SK-N-SH (cell line): ENCODE results near the gene ST8SIA6. TPM values are rescaled to one million over a fixed set of nuclear protein-coding genes. Genes with fewer than 3 reads are reported as not detected.

ENCODE experiments used
- CTCF ChIA-PET: fragments of 300-600, 350-600 bp; formaldehyde crosslinking; extraction: SDS; loops from one replicate; lab custom pipeline; 2021; lab: Yijun Ruan, JAX
- POLR2A ChIA-PET: fragments of 350-600 bp; sonication (Branson Sonifier 250); formaldehyde crosslinking; extraction: SDS; loops from one replicate; lab custom pipeline; 2020; ENCODE audit warnings: antibody characterized with exemption, inconsistent platforms; lab: Yijun Ruan, JAX
- DNase-seq: peaks from one replicate; pipeline ENCODE4 v3.0.0; 2012
- H2AFZ ChIP-seq: fragments of 200-600 bp; sonication (generic); 2 replicates; pipeline ENCODE4 v1.8.1; 2016; ENCODE audit warnings: antibody characterized with exemption, mild to moderate bottlenecking, low read depth
- H3F3A ChIP-seq: fragments of 200-600 bp; sonication (generic); replicated peaks from 2 replicates; pipeline ENCODE3; 2016; ENCODE audit warnings: antibody characterized with exemption, mild to moderate bottlenecking; ENCODE audit not compliant: insufficient read depth
- H3K27ac ChIP-seq, 2 experiments: fragments of 200-500 bp in 1 of 2; fragments of 200-600 bp in 1 of 2; sonication (Bioruptor generic) in 1 of 2; sonication (generic), shearing (Covaris generic) in 1 of 2; 2 replicates each; pipeline versions ENCODE4 v1.5.1 to v1.6.1; 2014 to 2016; ENCODE audit warnings: low read depth in 2 of 2, inconsistent platforms in 1 of 2, low read length in 1 of 2, mild to moderate bottlenecking in 1 of 2, mixed read lengths in 1 of 2
- H3K27me3 ChIP-seq: fragments of 200-600 bp; sonication (generic), shearing (Covaris generic); 2 replicates; pipeline ENCODE4 v1.6.1; 2016; ENCODE audit warnings: mixed run types; ENCODE audit not compliant: insufficient read depth
- H3K36me3 ChIP-seq, 2 experiments: fragments of 200-500 bp in 1 of 2; fragments of 200-600 bp in 1 of 2; sonication (Bioruptor generic) in 1 of 2; sonication (generic) in 1 of 2; replicated peaks in 1 of 2; 2 replicates each; pipeline versions ENCODE3 to v1.5.1; 2014 to 2016; ENCODE audit warnings: low read length in 1 of 2, mild to moderate bottlenecking in 1 of 2; ENCODE audit not compliant: insufficient read depth in 2 of 2, control insufficient read depth in 1 of 2
- H3K4me1 ChIP-seq, 2 experiments: fragments of 200-500 bp in 1 of 2; fragments of 200-600 bp in 1 of 2; sonication (Bioruptor generic) in 1 of 2; sonication (generic), shearing (Covaris generic) in 1 of 2; 2 replicates each; pipeline versions ENCODE4 v1.5.1 to v1.6.1; 2014 to 2016; ENCODE audit warnings: low read depth in 1 of 2, low read length in 1 of 2, mixed run types in 1 of 2; ENCODE audit not compliant: insufficient read depth in 2 of 2, control insufficient read depth in 1 of 2
- H3K4me2 ChIP-seq: fragments of 200-600 bp; sonication (generic), shearing (Covaris generic); 2 replicates; pipeline ENCODE4 v1.6.1; 2017; ENCODE audit warnings: mixed run types
- H3K4me3 ChIP-seq, 2 experiments: fragments of 200-500 bp in 1 of 2; fragments of 200-600 bp in 1 of 2; sonication (Bioruptor generic) in 1 of 2; sonication (generic), shearing (Covaris generic) in 1 of 2; 2 replicates each; pipeline versions ENCODE4 v1.5.1 to v1.8.1; 2014 to 2016; ENCODE audit warnings: low read depth in 2 of 2, inconsistent platforms in 1 of 2, low read length in 1 of 2, mild to moderate bottlenecking in 1 of 2, mixed read lengths in 1 of 2, moderate library complexity in 1 of 2
- H3K79me2 ChIP-seq: fragments of 200-600 bp; sonication (generic); 2 replicates; pipeline ENCODE4 v1.8.1; 2017; ENCODE audit warnings: mild to moderate bottlenecking; ENCODE audit not compliant: insufficient read depth
- H3K9ac ChIP-seq: fragments of 200-600 bp; sonication (generic); 2 replicates; pipeline ENCODE4 v1.6.1; 2017; ENCODE audit warnings: mixed run types
- H3K9me2 ChIP-seq: fragments of 200-600 bp; sonication (generic); 2 replicates; pipeline ENCODE4 v1.6.1; 2017; ENCODE audit warnings: mixed run types
- H3K9me3 ChIP-seq: fragments of 200-600 bp; sonication (generic); 2 replicates; pipeline ENCODE4 v1.6.1; 2017; ENCODE audit warnings: mixed run types, mild to moderate bottlenecking, moderate library complexity
- H4K20me1 ChIP-seq: fragments of 200-600 bp; sonication (generic); 2 replicates; pipeline ENCODE4 v1.6.1; 2017; ENCODE audit warnings: mild to moderate bottlenecking, mixed run types; ENCODE audit not compliant: insufficient read depth
- CTCF ChIP-seq: fragments of 200-600 bp; sonication (generic); IDR thresholded peaks from 2 replicates; pipeline ENCODE4 v1.6.1; 2017; ENCODE audit warnings: antibody characterized with exemption, mild to moderate bottlenecking, moderate library complexity
- EZH2phosphoT487 ChIP-seq: fragments of 200-600 bp; sonication (generic); IDR thresholded peaks from 2 replicates; pipeline ENCODE4 v1.6.1; 2017; ENCODE audit warnings: low read depth, mixed run types, mild to moderate bottlenecking, antibody characterized with exemption, moderate library complexity, borderline replicate concordance
- FOSL2 ChIP-seq: IDR thresholded peaks from 2 replicates; pipeline ENCODE4 v1.4.0; 2012; ENCODE audit warnings: low read depth, mild to moderate bottlenecking, moderate library complexity, borderline replicate concordance
- FOXJ3 ChIP-seq: sonication (generic); formaldehyde crosslinking; IDR thresholded peaks from 2 replicates; pipeline ENCODE4 v1.5.1; 2020; ENCODE audit warnings: mild to moderate bottlenecking, missing genetic modification reagents
- FOXM1 ChIP-seq: IDR thresholded peaks from 2 replicates; pipeline ENCODE4 v1.4.0; 2012; ENCODE audit warnings: low read depth, mild to moderate bottlenecking
- GABPA ChIP-seq: IDR thresholded peaks from 2 replicates; pipeline ENCODE4 v1.4.0; 2012; ENCODE audit warnings: low read depth, mild to moderate bottlenecking
- GATA2 ChIP-seq: sonication (generic); formaldehyde crosslinking; IDR thresholded peaks from 2 replicates; pipeline ENCODE4 v1.5.0; 2020; ENCODE audit warnings: mild to moderate bottlenecking, missing genetic modification reagents
- MAX ChIP-seq: IDR thresholded peaks from 2 replicates; pipeline ENCODE4 v1.4.0; 2012; ENCODE audit warnings: low read depth
- MXI1 ChIP-seq: IDR thresholded peaks from 2 replicates; pipeline ENCODE4 v1.6.1; 2012; ENCODE audit warnings: mild to moderate bottlenecking, low read depth, low read length, improper control_type of control experiment
- PBX3 ChIP-seq: IDR thresholded peaks from 2 replicates; pipeline ENCODE4; 2012
- POLR2AphosphoS5 ChIP-seq: IDR thresholded peaks from 2 replicates; pipeline ENCODE4 v1.6.1; 2012; ENCODE audit warnings: low read depth, low read length
- RAD21 ChIP-seq: IDR thresholded peaks from 2 replicates; pipeline ENCODE4 v1.6.1; 2012; ENCODE audit warnings: mild to moderate bottlenecking, low read length
- RCOR1 ChIP-seq: fragments of 150-350 bp; IDR thresholded peaks from 2 replicates; pipeline ENCODE4 v1.6.1; 2017; ENCODE audit warnings: antibody characterized with exemption, low read length
- RXRA ChIP-seq: IDR thresholded peaks from 2 replicates; pipeline ENCODE4 v1.4.0; 2012; ENCODE audit warnings: low read depth, mild to moderate bottlenecking, borderline replicate concordance
- SIN3A ChIP-seq: IDR thresholded peaks from 2 replicates; pipeline ENCODE4 v1.6.1; 2012; ENCODE audit warnings: low read depth, mild to moderate bottlenecking, low read length, moderate library complexity, borderline replicate concordance
- SMC3 ChIP-seq: IDR thresholded peaks from 2 replicates; pipeline ENCODE4 v1.6.1; 2012; ENCODE audit warnings: low read depth, low read length, improper control_type of control experiment
- TAF1 ChIP-seq: IDR thresholded peaks from 2 replicates; pipeline ENCODE4 v1.6.1; 2012; ENCODE audit warnings: low read depth, mild to moderate bottlenecking, low read length, moderate library complexity, borderline replicate concordance
- USF1 ChIP-seq: IDR thresholded peaks from 2 replicates; pipeline ENCODE4 v1.4.0; 2012; ENCODE audit warnings: low read depth, borderline replicate concordance
- WGBS: methylation state at CpG from one replicate; pipeline ENCODE4 v1.1.6; 2017; ENCODE audit warnings: low lambda C conversion rate; 5-methylcytosine and 5-hydroxymethylcytosine counted together
- polyA plus RNA-seq, 3 experiments: library from polyadenylated mRNA; depleted of rRNA; stranded (reverse); fragments of >200 nt; gene quantifications; 2 replicates each; pipeline ENCODE4 v1.2.3, GENCODE V29; 2012

ST8SIA6 gene
- polyA plus RNA-seq, 1 of the 3 experiments (the other 2 are of a cell fraction) = 0.03 TPM

GRCh38 chr10:17365402-17365801 is 89.0 kb downstream of the ST8SIA6 start (continued):
- no peak for TF ChIP-seq MAX
- no peak for TF ChIP-seq GATA2
- no peak for TF ChIP-seq RAD21

- TF ChIP-seq FOSL2 = no peak
- no peak for TF ChIP-seq RCOR1
- TF ChIP-seq GATA2 = no peak
- TF ChIP-seq MXI1 = no peak
- TF ChIP-seq PBX3 = no peak
- no peak for TF ChIP-seq SMC3
- TF ChIP-seq MAX = no peak
- no peak for TF ChIP-seq FOXM1
- TF ChIP-seq TAF1 = no peak
- no peak for TF ChIP-seq POLR2AphosphoS5
- TF ChIP-seq CTCF = no peak
- TF ChIP-seq SIN3A = no peak
- TF ChIP-seq EZH2phosphoT487 = no peak
- TF ChIP-seq GABPA = no peak
- no peak for TF ChIP-seq RXRA
- no peak for TF ChIP-seq USF1
- no peak for TF ChIP-seq FOXJ3 (CRISPR knock-in tag)
- no peak for TF ChIP-seq RAD21
Observed at GRCh38 chr10:17358461-17358860, 95.9 kb downstream of the ST8SIA6 start.

More at GRCh38 chr10:17358461-17358860, 95.9 kb downstream of the ST8SIA6 start:
- POLR2A ChIA-PET = no interaction called here
- Histone ChIP-seq H3K27me3 (no peaks in the 10 kb centered on the region), H2AFZ (no peak overlapping the region), H4K20me1 (no peaks in the 10 kb centered on the region), H3K4me3 (no peak overlapping the region), H3K4me2 (no peak overlapping the region), H3F3A (no peaks in the 10 kb centered on the region), H3K9me3 (no peaks in the 10 kb centered on the region), H3K79me2 (no peaks in the 10 kb centered on the region), H3K36me3 (no peaks in the 10 kb centered on the region), H3K9ac (no peak overlapping the region), H3K27ac (no peak overlapping the region), H3K4me1 (no peaks in the 10 kb centered on the region), H3K9me2 (no peaks in the 10 kb centered on the region)
- no peak for DNase-seq
- WGBS = 14% methylated on average over 1 of the region's 1 CpG
- CTCF ChIA-PET = interaction anchor here (0.6 kb wide), 1 partner anchor 18 kb away, joined by 3 read pairs; no protein-coding TSS in a partner anchor
